Spleen (tissue), 11 donors: ENCODE results near the gene ACCS. TPM values are rescaled to one million over a fixed set of nuclear protein-coding genes. Genes with fewer than 3 reads are reported as not detected.

Source experiments
- DNase-seq: peaks from one replicate; pipeline ENCODE4 v3.0.0-alpha.2; 2020
- H3K27ac ChIP-seq, 8 donors: fragments of 200-600 bp; sonication (generic) in 7 of 8; 1 replicate in 4 of 8; 2 replicates in 4 of 8; pipeline versions ENCODE4 v1.5.0 to v1.8.0; 2016 to 2021; ENCODE audit warnings: inconsistent platforms in 4 of 8, mild to moderate bottlenecking in 4 of 8, moderate library complexity in 1 of 8
- H3K27me3 ChIP-seq, 7 donors: fragments of 200-600 bp; sonication (generic) in 6 of 7; replicated peaks in 1 of 7; 1 replicate in 4 of 7; 2 replicates in 3 of 7; pipeline versions ENCODE4 v1.5.0 to v1.8.0; 2016 to 2021; ENCODE audit warnings: inconsistent platforms in 3 of 7, mild to moderate bottlenecking in 1 of 7
- H3K36me3 ChIP-seq, 6 donors: fragments of 200-600 bp; sonication (generic) in 5 of 6; 1 replicate in 4 of 6; 2 replicates in 2 of 6; pipeline versions ENCODE4 v1.5.0 to v1.8.0; 2016 to 2021; ENCODE audit warnings: inconsistent platforms in 2 of 6
- H3K4me1 ChIP-seq, 6 donors: fragments of 200-600 bp; sonication (generic) in 5 of 6; 1 replicate in 3 of 6; 2 replicates in 3 of 6; pipeline versions ENCODE4 v1.5.0 to v1.8.0; 2016 to 2021; ENCODE audit warnings: inconsistent platforms in 3 of 6
- H3K4me3 ChIP-seq, 8 donors: fragments of 200-600 bp; sonication (generic) in 7 of 8; 1 replicate in 4 of 8; 2 replicates in 4 of 8; pipeline versions ENCODE4 v1.5.0 to v1.8.0; 2016 to 2021; ENCODE audit warnings: inconsistent platforms in 4 of 8, mild to moderate bottlenecking in 4 of 8, moderate library complexity in 2 of 8
- H3K9me3 ChIP-seq, 8 donors: fragments of 200-600 bp; sonication (generic) in 7 of 8; 1 replicate in 4 of 8; 2 replicates in 4 of 8; pipeline versions ENCODE4 v1.5.0 to v1.8.0; 2016 to 2021; ENCODE audit warnings: inconsistent platforms in 4 of 8
- CTCF ChIP-seq, 11 experiments: fragments of 200-600 bp in 7 of 11; fragments of 450-650 bp in 4 of 11; sonication (generic) in 4 of 11; IDR thresholded peaks in 8 of 11; conservative IDR thresholded peaks in 3 of 11; 1 replicate in 7 of 11; 2 replicates in 4 of 11; pipeline versions ENCODE4 v1.4.0 to v1.8.0; 2016 to 2021; ENCODE audit warnings: antibody characterized with exemption in 11 of 11, inconsistent platforms in 4 of 11, mild to moderate bottlenecking in 1 of 11
- POLR2A ChIP-seq, 3 donors: fragments of 450-650 bp; IDR thresholded peaks; one replicate each; pipeline ENCODE4 v1.5.1; 2017; ENCODE audit warnings: antibody characterized with exemption in 3 of 3, mild to moderate bottlenecking in 1 of 3
- POLR2AphosphoS5 ChIP-seq, 3 donors: sonication (generic); formaldehyde crosslinking; IDR thresholded peaks; one replicate each; pipeline ENCODE4 v1.5.1; 2017; ENCODE audit warnings: antibody characterized with exemption in 3 of 3
- WGBS, 5 donors: extraction: QIAGEN DNeasy Blood & Tissue Kit in 3 of 5; methylation state at CpG; one replicate each; pipeline versions ENCODE4 v1.1.5 to v1.1.7; 2013 to 2018; 5-methylcytosine and 5-hydroxymethylcytosine counted together
- intact Hi-C: fragments of 100-400 bp; cut with DNase I; formaldehyde crosslinking; loops from one replicate; pipeline ENCODE4 v1.15.0; 2023; ENCODE audit warnings: low total_unique reads
- polyA plus RNA-seq, 3 donors: library from polyadenylated mRNA; stranded (reverse); fragments of 200-250 nt; gene quantifications; one replicate each; pipeline ENCODE4 v1.2.1, GENCODE V29; 2013
- total RNA-seq, 7 donors: library from RNA; depleted of rRNA in 3 of 7; stranded (reverse); fragments of >200 nt in 3 of 7; fragmentation: NEBNext Ultra II Directional in 4 of 7; extraction: Animal tissue kit (Norgen Biotek cat#: 25700) in 4 of 7; gene quantifications; one replicate each; pipeline versions ENCODE4 v1.1.0 to v1.2.1, GENCODE V29; 2016 to 2021
- donor health status: healthy with polysubstance abuse.
- donor health status: DM: no; HTN: no; CAD: no; lungs with moderate emphysema.
- donor health status: DM: no; HTN: no; CAD: no.
- donor health status: Bipolar disorder and iron deficiency.
- donor health status: healthy.
- donor health status: DM: no; HTN: no; CAD: no.
- donor health status: DM: yes; HTN: yes; CAD: no.

ACCS gene
- total and polyA plus RNA-seq, 10 donors, result 22.4 to 87.6 (median 46.9) TPM

GRCh38 chr11:44018127-44018521 is 47.9 kb upstream of the ACCS start:
- H3K9me3 ChIP-seq, result peaks cover 0 to 10% (median 0%) of the 10 kb centered on the region in 8 donors
- intact Hi-C loops, result no loop called here
- no peak overlapping the region for H3K4me3 ChIP-seq
- DNase-seq, result no peak
- 12 to 20% (median 18%) methylated on average over 3 to 4 of the region's 4 CpGs for WGBS, 5 donors
- no peaks in the 10 kb centered on the region for H3K27me3 ChIP-seq
- peaks cover 0 to 5% (median 0%) of the 10 kb centered on the region in 6 donors for H3K4me1 ChIP-seq
- TF ChIP-seq CTCF (IDR thresholded peaks at IDR 0.05 in 8 of 11, conservative IDR thresholded peaks at IDR 0.05 in 3 of 11) (no peak), POLR2A (IDR thresholded peaks at IDR 0.05) (no peak), POLR2AphosphoS5 (IDR thresholded peaks at IDR 0.05) (no peak)
- peak overlapping the region in 1 of 8 donors; percentile 38 for H3K27ac ChIP-seq
- no peaks in the 10 kb centered on the region for H3K36me3 ChIP-seq

- intact Hi-C loops, result no loop called here
- H3K27ac ChIP-seq, result no peak overlapping the region
- H3K9me3 ChIP-seq, result peaks cover 0 to 12% (median 0%) of the 10 kb centered on the region in 8 donors
- WGBS, 5 donors, result 64 to 77% (median 69%) methylated on average over 2 of the region's 2 CpGs
- DNase-seq, result no peak
- H3K36me3 ChIP-seq, result no peaks in the 10 kb centered on the region
- H3K4me1 ChIP-seq, result peaks cover 0 to 5% (median 0%) of the 10 kb centered on the region in 6 donors
- no peak overlapping the region for H3K4me3 ChIP-seq
- no peaks in the 10 kb centered on the region for H3K27me3 ChIP-seq
- TF ChIP-seq CTCF (IDR thresholded peaks at IDR 0.05 in 8 of 11, conservative IDR thresholded peaks at IDR 0.05 in 3 of 11) (no peak), POLR2A (IDR thresholded peaks at IDR 0.05) (no peak), POLR2AphosphoS5 (IDR thresholded peaks at IDR 0.05) (no peak)
Measured at GRCh38 chr11:44018829-44019228, 47.2 kb upstream of the ACCS start.

- Histone ChIP-seq H3K4me1 (no peaks in the 10 kb centered on the region), H3K4me3 (no peak overlapping the region), H3K36me3 (no peaks in the 10 kb centered on the region), H3K9me3 (peaks cover 0 to 30% (median 10%) of the 10 kb centered on the region in 8 donors), H3K27ac (no peak overlapping the region), H3K27me3 (peaks cover 0 to 3% (median 0%) of the 10 kb centered on the region in 7 donors)
- TF ChIP-seq CTCF (IDR thresholded peaks at IDR 0.05 in 8 of 11, conservative IDR thresholded peaks at IDR 0.05 in 3 of 11) (no peak), POLR2A (IDR thresholded peaks at IDR 0.05) (no peak)
- no peak for DNase-seq
- 88 to 100% (median 95%) methylated on average over 1 of the region's 1 CpG for WGBS, 5 donors
- intact Hi-C loops, result no loop called here
Measured at GRCh38 chr11:44024977-44025376, 41.1 kb upstream of the ACCS start.

- DNase-seq, result no peak
- H3K36me3 ChIP-seq, result no peaks in the 10 kb centered on the region
- H3K4me3 ChIP-seq, result no peak overlapping the region
- peaks cover 0 to 8% (median 0%) of the 10 kb centered on the region in 7 donors for H3K27me3 ChIP-seq
- peaks cover 0 to 30% (median 10%) of the 10 kb centered on the region in 8 donors for H3K9me3 ChIP-seq
- no peak for TF ChIP-seq POLR2AphosphoS5 (IDR thresholded peaks at IDR 0.05)
- no peak for TF ChIP-seq POLR2A (IDR thresholded peaks at IDR 0.05)
- TF ChIP-seq CTCF (IDR thresholded peaks at IDR 0.05 in 8 of 11, conservative IDR thresholded peaks at IDR 0.05 in 3 of 11), result no peak
- no peak overlapping the region for H3K27ac ChIP-seq
- intact Hi-C loops, result no loop called here
- no peaks in the 10 kb centered on the region for H3K4me1 ChIP-seq
Measured at GRCh38 chr11:44025727-44026126, 40.3 kb upstream of the ACCS start.
